SK-N-SH (cell line): Measurements from ENCODE around the gene ZNF791. TPM values are rescaled to one million over a fixed set of nuclear protein-coding genes. Genes with fewer than 3 reads are reported as not detected.

Experiments used
- CTCF ChIA-PET: fragments of 300-600, 350-600 bp; formaldehyde crosslinking; extraction: SDS; loops from one replicate; lab custom pipeline; 2021; lab: Yijun Ruan, JAX
- POLR2A ChIA-PET: fragments of 350-600 bp; sonication (Branson Sonifier 250); formaldehyde crosslinking; extraction: SDS; loops from one replicate; lab custom pipeline; 2020; ENCODE audit warnings: antibody characterized with exemption, inconsistent platforms; lab: Yijun Ruan, JAX
- DNase-seq: peaks from one replicate; pipeline ENCODE4 v3.0.0; 2012
- H2AFZ ChIP-seq: fragments of 200-600 bp; sonication (generic); 2 replicates; pipeline ENCODE4 v1.8.1; 2016; ENCODE audit warnings: antibody characterized with exemption, mild to moderate bottlenecking, low read depth
- H3F3A ChIP-seq: fragments of 200-600 bp; sonication (generic); replicated peaks from 2 replicates; pipeline ENCODE3; 2016; ENCODE audit warnings: antibody characterized with exemption, mild to moderate bottlenecking; ENCODE audit not compliant: insufficient read depth
- H3K27ac ChIP-seq, 2 experiments: fragments of 200-500 bp in 1 of 2; fragments of 200-600 bp in 1 of 2; sonication (Bioruptor generic) in 1 of 2; sonication (generic), shearing (Covaris generic) in 1 of 2; 2 replicates each; pipeline versions ENCODE4 v1.5.1 to v1.6.1; 2014 to 2016; ENCODE audit warnings: low read depth in 2 of 2, inconsistent platforms in 1 of 2, low read length in 1 of 2, mild to moderate bottlenecking in 1 of 2, mixed read lengths in 1 of 2
- H3K27me3 ChIP-seq: fragments of 200-600 bp; sonication (generic), shearing (Covaris generic); 2 replicates; pipeline ENCODE4 v1.6.1; 2016; ENCODE audit warnings: mixed run types; ENCODE audit not compliant: insufficient read depth
- H3K36me3 ChIP-seq, 2 experiments: fragments of 200-500 bp in 1 of 2; fragments of 200-600 bp in 1 of 2; sonication (Bioruptor generic) in 1 of 2; sonication (generic) in 1 of 2; replicated peaks in 1 of 2; 2 replicates each; pipeline versions ENCODE3 to v1.5.1; 2014 to 2016; ENCODE audit warnings: low read length in 1 of 2, mild to moderate bottlenecking in 1 of 2; ENCODE audit not compliant: insufficient read depth in 2 of 2, control insufficient read depth in 1 of 2
- H3K4me1 ChIP-seq, 2 experiments: fragments of 200-500 bp in 1 of 2; fragments of 200-600 bp in 1 of 2; sonication (Bioruptor generic) in 1 of 2; sonication (generic), shearing (Covaris generic) in 1 of 2; 2 replicates each; pipeline versions ENCODE4 v1.5.1 to v1.6.1; 2014 to 2016; ENCODE audit warnings: low read depth in 1 of 2, low read length in 1 of 2, mixed run types in 1 of 2; ENCODE audit not compliant: insufficient read depth in 2 of 2, control insufficient read depth in 1 of 2
- H3K4me2 ChIP-seq: fragments of 200-600 bp; sonication (generic), shearing (Covaris generic); 2 replicates; pipeline ENCODE4 v1.6.1; 2017; ENCODE audit warnings: mixed run types
- H3K4me3 ChIP-seq, 2 experiments: fragments of 200-500 bp in 1 of 2; fragments of 200-600 bp in 1 of 2; sonication (Bioruptor generic) in 1 of 2; sonication (generic), shearing (Covaris generic) in 1 of 2; 2 replicates each; pipeline versions ENCODE4 v1.5.1 to v1.8.1; 2014 to 2016; ENCODE audit warnings: low read depth in 2 of 2, inconsistent platforms in 1 of 2, low read length in 1 of 2, mild to moderate bottlenecking in 1 of 2, mixed read lengths in 1 of 2, moderate library complexity in 1 of 2
- H3K79me2 ChIP-seq: fragments of 200-600 bp; sonication (generic); 2 replicates; pipeline ENCODE4 v1.8.1; 2017; ENCODE audit warnings: mild to moderate bottlenecking; ENCODE audit not compliant: insufficient read depth
- H3K9ac ChIP-seq: fragments of 200-600 bp; sonication (generic); 2 replicates; pipeline ENCODE4 v1.6.1; 2017; ENCODE audit warnings: mixed run types
- H3K9me2 ChIP-seq: fragments of 200-600 bp; sonication (generic); 2 replicates; pipeline ENCODE4 v1.6.1; 2017; ENCODE audit warnings: mixed run types
- H3K9me3 ChIP-seq: fragments of 200-600 bp; sonication (generic); 2 replicates; pipeline ENCODE4 v1.6.1; 2017; ENCODE audit warnings: mixed run types, mild to moderate bottlenecking, moderate library complexity
- H4K20me1 ChIP-seq: fragments of 200-600 bp; sonication (generic); 2 replicates; pipeline ENCODE4 v1.6.1; 2017; ENCODE audit warnings: mild to moderate bottlenecking, mixed run types; ENCODE audit not compliant: insufficient read depth
- CHD2 ChIP-seq: fragments of 150-350 bp; IDR thresholded peaks from 2 replicates; pipeline ENCODE4 v1.6.1; 2018; ENCODE audit warnings: low read length; ENCODE audit not compliant: partially characterized antibody
- EZH2phosphoT487 ChIP-seq: fragments of 200-600 bp; sonication (generic); IDR thresholded peaks from 2 replicates; pipeline ENCODE4 v1.6.1; 2017; ENCODE audit warnings: low read depth, mixed run types, mild to moderate bottlenecking, antibody characterized with exemption, moderate library complexity, borderline replicate concordance
- FOXJ3 ChIP-seq: sonication (generic); formaldehyde crosslinking; IDR thresholded peaks from 2 replicates; pipeline ENCODE4 v1.5.1; 2020; ENCODE audit warnings: mild to moderate bottlenecking, missing genetic modification reagents
- GABPA ChIP-seq: IDR thresholded peaks from 2 replicates; pipeline ENCODE4 v1.4.0; 2012; ENCODE audit warnings: low read depth, mild to moderate bottlenecking
- JUND ChIP-seq: IDR thresholded peaks from 2 replicates; pipeline ENCODE4 v1.4.0; 2012
- NFIC ChIP-seq: IDR thresholded peaks from 2 replicates; pipeline ENCODE4 v1.4.0; 2012; ENCODE audit warnings: borderline replicate concordance
- NRF1 ChIP-seq: IDR thresholded peaks from 2 replicates; pipeline ENCODE4 v1.6.1; 2012; ENCODE audit warnings: low read depth, mild to moderate bottlenecking, low read length
- POLR2AphosphoS5 ChIP-seq: IDR thresholded peaks from 2 replicates; pipeline ENCODE4 v1.6.1; 2012; ENCODE audit warnings: low read depth, low read length
- RCOR1 ChIP-seq: fragments of 150-350 bp; IDR thresholded peaks from 2 replicates; pipeline ENCODE4 v1.6.1; 2017; ENCODE audit warnings: antibody characterized with exemption, low read length
- RXRA ChIP-seq: IDR thresholded peaks from 2 replicates; pipeline ENCODE4 v1.4.0; 2012; ENCODE audit warnings: low read depth, mild to moderate bottlenecking, borderline replicate concordance
- TCF12 ChIP-seq: IDR thresholded peaks from 2 replicates; pipeline ENCODE4 v1.4.0; 2012
- WGBS: methylation state at CpG from one replicate; pipeline ENCODE4 v1.1.6; 2017; ENCODE audit warnings: low lambda C conversion rate; 5-methylcytosine and 5-hydroxymethylcytosine counted together
- polyA plus RNA-seq, 3 experiments: library from polyadenylated mRNA; depleted of rRNA; stranded (reverse); fragments of >200 nt; gene quantifications; 2 replicates each; pipeline ENCODE4 v1.2.3, GENCODE V29; 2012
- TF ChIP-seq, protein P1 (sequence below): IDR thresholded peaks from 2 replicates; pipeline ENCODE4; 2012
- TF ChIP-seq, protein P2 (sequence below): IDR thresholded peaks from 2 replicates; pipeline ENCODE4 v1.6.1; 2012; ENCODE audit warnings: mild to moderate bottlenecking, low read depth, low read length, moderate library complexity
- TF ChIP-seq, protein P3 (sequence below): fragments of 150-350 bp; IDR thresholded peaks from 2 replicates; pipeline ENCODE4 v1.6.1; 2017; ENCODE audit warnings: antibody characterized with exemption, low read length, low read depth, borderline replicate concordance
- TF ChIP-seq, protein P4 (sequence below): IDR thresholded peaks from 2 replicates; pipeline ENCODE4 v1.4.0; 2012; ENCODE audit warnings: low read depth, borderline replicate concordance
- TF ChIP-seq, protein P5 (sequence below): fragments of 150-350 bp; IDR thresholded peaks from 2 replicates; pipeline ENCODE4 v1.6.1; 2016; ENCODE audit warnings: mild to moderate bottlenecking, low read depth, low read length
- TF ChIP-seq, protein P6 (sequence below): IDR thresholded peaks from 2 replicates; pipeline ENCODE4 v1.4.0; 2012; ENCODE audit warnings: low read depth

ZNF791 gene
- polyA plus RNA-seq, 1 of the 3 experiments (the other 2 are of a cell fraction), result 8.9 TPM

DNA sequence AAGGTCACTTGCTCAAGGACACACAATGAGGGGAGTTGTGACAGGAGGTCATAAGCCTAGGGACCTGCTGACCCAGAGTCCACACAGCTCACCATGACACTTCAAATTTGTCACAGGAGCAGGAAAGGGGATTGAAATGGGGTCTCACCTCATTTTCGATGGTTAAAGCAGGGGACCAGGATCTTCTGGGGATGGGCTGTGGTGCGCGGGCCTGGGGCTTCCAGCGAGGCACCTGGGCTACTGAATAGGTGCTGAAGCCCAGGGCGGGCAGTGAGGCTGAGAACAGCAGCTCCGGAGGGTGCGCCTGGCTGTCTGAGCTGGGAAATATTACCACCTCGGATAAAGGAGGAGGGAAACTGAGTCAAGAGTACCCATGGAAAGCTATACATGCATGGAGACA, 44.8 kb downstream of the ZNF791 start:
- H2AFZ ChIP-seq, result no peak overlapping the region
- CTCF ChIA-PET, result interaction anchor here (1.0 to 1.9 kb wide), 2 partner anchors 15 to 16 kb away, joined by 3 to 8 read pairs (median 3); no protein-coding TSS in a partner anchor
- H3K27ac ChIP-seq, result no peak overlapping the region
- no peak overlapping the region for H3K4me3 ChIP-seq
- TF ChIP-seq, protein P1, sequence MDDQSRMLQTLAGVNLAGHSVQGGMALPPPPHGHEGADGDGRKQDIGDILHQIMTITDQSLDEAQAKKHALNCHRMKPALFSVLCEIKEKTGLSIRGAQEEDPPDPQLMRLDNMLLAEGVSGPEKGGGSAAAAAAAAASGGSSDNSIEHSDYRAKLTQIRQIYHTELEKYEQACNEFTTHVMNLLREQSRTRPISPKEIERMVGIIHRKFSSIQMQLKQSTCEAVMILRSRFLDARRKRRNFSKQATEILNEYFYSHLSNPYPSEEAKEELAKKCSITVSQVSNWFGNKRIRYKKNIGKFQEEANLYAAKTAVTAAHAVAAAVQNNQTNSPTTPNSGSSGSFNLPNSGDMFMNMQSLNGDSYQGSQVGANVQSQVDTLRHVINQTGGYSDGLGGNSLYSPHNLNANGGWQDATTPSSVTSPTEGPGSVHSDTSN, result no peak
- TF ChIP-seq NFIC (no peak), NRF1 (no peak), RXRA (no peak), CHD2 (no peak), JUND (no peak), POLR2AphosphoS5 (no peak), FOXJ3 (CRISPR knock-in tag) (no peak), GABPA (no peak), RCOR1 (no peak), TCF12 (no peak), EZH2phosphoT487 (no peak)
- TF ChIP-seq, protein P2, sequence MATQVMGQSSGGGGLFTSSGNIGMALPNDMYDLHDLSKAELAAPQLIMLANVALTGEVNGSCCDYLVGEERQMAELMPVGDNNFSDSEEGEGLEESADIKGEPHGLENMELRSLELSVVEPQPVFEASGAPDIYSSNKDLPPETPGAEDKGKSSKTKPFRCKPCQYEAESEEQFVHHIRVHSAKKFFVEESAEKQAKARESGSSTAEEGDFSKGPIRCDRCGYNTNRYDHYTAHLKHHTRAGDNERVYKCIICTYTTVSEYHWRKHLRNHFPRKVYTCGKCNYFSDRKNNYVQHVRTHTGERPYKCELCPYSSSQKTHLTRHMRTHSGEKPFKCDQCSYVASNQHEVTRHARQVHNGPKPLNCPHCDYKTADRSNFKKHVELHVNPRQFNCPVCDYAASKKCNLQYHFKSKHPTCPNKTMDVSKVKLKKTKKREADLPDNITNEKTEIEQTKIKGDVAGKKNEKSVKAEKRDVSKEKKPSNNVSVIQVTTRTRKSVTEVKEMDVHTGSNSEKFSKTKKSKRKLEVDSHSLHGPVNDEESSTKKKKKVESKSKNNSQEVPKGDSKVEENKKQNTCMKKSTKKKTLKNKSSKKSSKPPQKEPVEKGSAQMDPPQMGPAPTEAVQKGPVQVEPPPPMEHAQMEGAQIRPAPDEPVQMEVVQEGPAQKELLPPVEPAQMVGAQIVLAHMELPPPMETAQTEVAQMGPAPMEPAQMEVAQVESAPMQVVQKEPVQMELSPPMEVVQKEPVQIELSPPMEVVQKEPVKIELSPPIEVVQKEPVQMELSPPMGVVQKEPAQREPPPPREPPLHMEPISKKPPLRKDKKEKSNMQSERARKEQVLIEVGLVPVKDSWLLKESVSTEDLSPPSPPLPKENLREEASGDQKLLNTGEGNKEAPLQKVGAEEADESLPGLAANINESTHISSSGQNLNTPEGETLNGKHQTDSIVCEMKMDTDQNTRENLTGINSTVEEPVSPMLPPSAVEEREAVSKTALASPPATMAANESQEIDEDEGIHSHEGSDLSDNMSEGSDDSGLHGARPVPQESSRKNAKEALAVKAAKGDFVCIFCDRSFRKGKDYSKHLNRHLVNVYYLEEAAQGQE, result no peak
- TF ChIP-seq, protein P3, sequence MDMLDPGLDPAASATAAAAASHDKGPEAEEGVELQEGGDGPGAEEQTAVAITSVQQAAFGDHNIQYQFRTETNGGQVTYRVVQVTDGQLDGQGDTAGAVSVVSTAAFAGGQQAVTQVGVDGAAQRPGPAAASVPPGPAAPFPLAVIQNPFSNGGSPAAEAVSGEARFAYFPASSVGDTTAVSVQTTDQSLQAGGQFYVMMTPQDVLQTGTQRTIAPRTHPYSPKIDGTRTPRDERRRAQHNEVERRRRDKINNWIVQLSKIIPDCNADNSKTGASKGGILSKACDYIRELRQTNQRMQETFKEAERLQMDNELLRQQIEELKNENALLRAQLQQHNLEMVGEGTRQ, result no peak
- TF ChIP-seq, protein P4, sequence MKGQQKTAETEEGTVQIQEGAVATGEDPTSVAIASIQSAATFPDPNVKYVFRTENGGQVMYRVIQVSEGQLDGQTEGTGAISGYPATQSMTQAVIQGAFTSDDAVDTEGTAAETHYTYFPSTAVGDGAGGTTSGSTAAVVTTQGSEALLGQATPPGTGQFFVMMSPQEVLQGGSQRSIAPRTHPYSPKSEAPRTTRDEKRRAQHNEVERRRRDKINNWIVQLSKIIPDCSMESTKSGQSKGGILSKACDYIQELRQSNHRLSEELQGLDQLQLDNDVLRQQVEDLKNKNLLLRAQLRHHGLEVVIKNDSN, result no peak
- TF ChIP-seq, protein P5, sequence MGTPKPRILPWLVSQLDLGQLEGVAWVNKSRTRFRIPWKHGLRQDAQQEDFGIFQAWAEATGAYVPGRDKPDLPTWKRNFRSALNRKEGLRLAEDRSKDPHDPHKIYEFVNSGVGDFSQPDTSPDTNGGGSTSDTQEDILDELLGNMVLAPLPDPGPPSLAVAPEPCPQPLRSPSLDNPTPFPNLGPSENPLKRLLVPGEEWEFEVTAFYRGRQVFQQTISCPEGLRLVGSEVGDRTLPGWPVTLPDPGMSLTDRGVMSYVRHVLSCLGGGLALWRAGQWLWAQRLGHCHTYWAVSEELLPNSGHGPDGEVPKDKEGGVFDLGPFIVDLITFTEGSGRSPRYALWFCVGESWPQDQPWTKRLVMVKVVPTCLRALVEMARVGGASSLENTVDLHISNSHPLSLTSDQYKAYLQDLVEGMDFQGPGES, result no peak
- TF ChIP-seq, protein P6, sequence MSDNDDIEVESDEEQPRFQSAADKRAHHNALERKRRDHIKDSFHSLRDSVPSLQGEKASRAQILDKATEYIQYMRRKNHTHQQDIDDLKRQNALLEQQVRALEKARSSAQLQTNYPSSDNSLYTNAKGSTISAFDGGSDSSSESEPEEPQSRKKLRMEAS, result no peak
- DNase-seq, result no peak
- peaks cover 0 to 11% of the 10 kb centered on the region in 2 experiments for H3K36me3 ChIP-seq
- 86% methylated on average over 8 of the region's 8 CpGs for WGBS
- no peaks in the 10 kb centered on the region for H4K20me1 ChIP-seq
- H3K4me1 ChIP-seq, result no peaks in the 10 kb centered on the region
- H3K9me3 ChIP-seq, result no peaks in the 10 kb centered on the region
- H3K27me3 ChIP-seq, result no peaks in the 10 kb centered on the region
- no peaks in the 10 kb centered on the region for H3F3A ChIP-seq
- H3K9ac ChIP-seq, result no peak overlapping the region
- POLR2A ChIA-PET, result no interaction called here
- H3K4me2 ChIP-seq, result no peak overlapping the region
- no peaks in the 10 kb centered on the region for H3K79me2 ChIP-seq
- H3K9me2 ChIP-seq, result no peaks in the 10 kb centered on the region
